ENCODE results near the gene POU2F2.

DNA sequence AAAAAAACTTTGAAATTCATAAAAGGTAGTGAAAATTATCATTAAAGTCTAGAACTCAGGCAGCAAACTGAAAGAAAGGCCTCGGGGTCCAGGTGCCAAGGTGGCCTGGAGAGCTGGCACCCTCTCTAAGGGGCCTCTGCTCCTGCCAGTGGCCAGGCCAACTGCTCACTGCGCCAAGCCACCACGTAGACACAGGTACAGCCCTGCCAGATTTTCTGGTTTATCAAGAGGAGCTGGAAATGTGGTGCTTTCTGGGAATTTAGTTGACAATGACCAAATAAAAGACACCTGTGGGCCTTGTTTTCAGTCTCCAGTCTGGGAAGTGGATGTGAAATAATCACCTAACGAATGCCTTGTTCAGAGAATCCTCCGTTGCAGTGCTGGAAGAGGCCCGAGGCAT lies 33.5 kb downstream of the POU2F2 start:
- TF ChIP-seq RFX5 (IDR thresholded peaks at IDR 0.05; ENCODE audit: low read length) (no peak), EZH2phosphoT487 (IDR thresholded peaks at IDR 0.05; ENCODE audit: borderline replicate concordance, low read depth) (no peak), MXI1 (IDR thresholded peaks at IDR 0.05; ENCODE audit: low read depth, low read length) (no peak), JUND (IDR thresholded peaks at IDR 0.05) (no peak), TAF1 (IDR thresholded peaks at IDR 0.05; ENCODE audit: borderline replicate concordance, low read depth, low read length) (no peak), POLR2AphosphoS5 (IDR thresholded peaks at IDR 0.05; ENCODE audit: low read depth, low read length) (no peak), SMC3 (IDR thresholded peaks at IDR 0.05; ENCODE audit: low read depth, low read length) (no peak)
- TF ChIP-seq, protein P1, sequence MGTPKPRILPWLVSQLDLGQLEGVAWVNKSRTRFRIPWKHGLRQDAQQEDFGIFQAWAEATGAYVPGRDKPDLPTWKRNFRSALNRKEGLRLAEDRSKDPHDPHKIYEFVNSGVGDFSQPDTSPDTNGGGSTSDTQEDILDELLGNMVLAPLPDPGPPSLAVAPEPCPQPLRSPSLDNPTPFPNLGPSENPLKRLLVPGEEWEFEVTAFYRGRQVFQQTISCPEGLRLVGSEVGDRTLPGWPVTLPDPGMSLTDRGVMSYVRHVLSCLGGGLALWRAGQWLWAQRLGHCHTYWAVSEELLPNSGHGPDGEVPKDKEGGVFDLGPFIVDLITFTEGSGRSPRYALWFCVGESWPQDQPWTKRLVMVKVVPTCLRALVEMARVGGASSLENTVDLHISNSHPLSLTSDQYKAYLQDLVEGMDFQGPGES (IDR thresholded peaks at IDR 0.05; ENCODE audit: low read depth, low read length), result no peak
- TF ChIP-seq, protein P2, sequence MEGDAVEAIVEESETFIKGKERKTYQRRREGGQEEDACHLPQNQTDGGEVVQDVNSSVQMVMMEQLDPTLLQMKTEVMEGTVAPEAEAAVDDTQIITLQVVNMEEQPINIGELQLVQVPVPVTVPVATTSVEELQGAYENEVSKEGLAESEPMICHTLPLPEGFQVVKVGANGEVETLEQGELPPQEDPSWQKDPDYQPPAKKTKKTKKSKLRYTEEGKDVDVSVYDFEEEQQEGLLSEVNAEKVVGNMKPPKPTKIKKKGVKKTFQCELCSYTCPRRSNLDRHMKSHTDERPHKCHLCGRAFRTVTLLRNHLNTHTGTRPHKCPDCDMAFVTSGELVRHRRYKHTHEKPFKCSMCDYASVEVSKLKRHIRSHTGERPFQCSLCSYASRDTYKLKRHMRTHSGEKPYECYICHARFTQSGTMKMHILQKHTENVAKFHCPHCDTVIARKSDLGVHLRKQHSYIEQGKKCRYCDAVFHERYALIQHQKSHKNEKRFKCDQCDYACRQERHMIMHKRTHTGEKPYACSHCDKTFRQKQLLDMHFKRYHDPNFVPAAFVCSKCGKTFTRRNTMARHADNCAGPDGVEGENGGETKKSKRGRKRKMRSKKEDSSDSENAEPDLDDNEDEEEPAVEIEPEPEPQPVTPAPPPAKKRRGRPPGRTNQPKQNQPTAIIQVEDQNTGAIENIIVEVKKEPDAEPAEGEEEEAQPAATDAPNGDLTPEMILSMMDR (IDR thresholded peaks at IDR 0.05), result no peak
- TF ChIP-seq, protein P3, sequence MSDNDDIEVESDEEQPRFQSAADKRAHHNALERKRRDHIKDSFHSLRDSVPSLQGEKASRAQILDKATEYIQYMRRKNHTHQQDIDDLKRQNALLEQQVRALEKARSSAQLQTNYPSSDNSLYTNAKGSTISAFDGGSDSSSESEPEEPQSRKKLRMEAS (IDR thresholded peaks at IDR 0.05; ENCODE audit: low read depth), result no peak
- TF ChIP-seq, protein P4, sequence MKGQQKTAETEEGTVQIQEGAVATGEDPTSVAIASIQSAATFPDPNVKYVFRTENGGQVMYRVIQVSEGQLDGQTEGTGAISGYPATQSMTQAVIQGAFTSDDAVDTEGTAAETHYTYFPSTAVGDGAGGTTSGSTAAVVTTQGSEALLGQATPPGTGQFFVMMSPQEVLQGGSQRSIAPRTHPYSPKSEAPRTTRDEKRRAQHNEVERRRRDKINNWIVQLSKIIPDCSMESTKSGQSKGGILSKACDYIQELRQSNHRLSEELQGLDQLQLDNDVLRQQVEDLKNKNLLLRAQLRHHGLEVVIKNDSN (IDR thresholded peaks at IDR 0.05; ENCODE audit: borderline replicate concordance, low read depth), result no peak

Data from SK-N-SH (cell line).